T-helper 2 cell (primary cell): ENCODE results near the gene HNRNPA0.
A peak's percentile ranks its signal among the peaks of the same experiment; 100 is the strongest.

ENCODE experiments used
- DNase-seq, 5 experiments: peaks; one replicate each; pipeline versions ENCODE4 v3.0.0 to v3.0.0-alpha.2; 2012 to 2022

HNRNPA0 gene

GRCh38 chr5:137716337-137716736 is 37.8 kb downstream of the HNRNPA0 start:
- no peak for DNase-seq

- DNase-seq, result no peak
These were observed 38.7 kb downstream of the HNRNPA0 start for GRCh38 chr5:137715456-137715855.

- DNase-seq, result no peak
These were observed 39.2 kb downstream of the HNRNPA0 start for GRCh38 chr5:137714946-137715345.

GRCh38 chr5:137714494-137714893 is 39.7 kb downstream of the HNRNPA0 start:
- DNase-seq, result no peak

- DNase-seq, result no peak
These were observed 42.0 kb downstream of the HNRNPA0 start for GRCh38 chr5:137712139-137712667.

GRCh38 chr5:137710086-137710485 is 44.1 kb downstream of the HNRNPA0 start:
- no peak for DNase-seq

GRCh38 chr5:137708796-137709559 is 45.2 kb downstream of the HNRNPA0 start:
- no peak for DNase-seq

GRCh38 chr5:137708062-137708461 is 46.1 kb downstream of the HNRNPA0 start:
- DNase-seq, result no peak

- no peak for DNase-seq
These were observed 47.3 kb downstream of the HNRNPA0 start for GRCh38 chr5:137706841-137707240.

GRCh38 chr5:137705106-137705505 is 49.1 kb downstream of the HNRNPA0 start:
- DNase-seq, result no peak

GRCh38 chr5:137703565-137703964 is 50.6 kb downstream of the HNRNPA0 start:
- no peak for DNase-seq

GRCh38 chr5:137700282-137700680 is 53.9 kb downstream of the HNRNPA0 start:
- no peak for DNase-seq

GRCh38 chr5:137699336-137700281 is 54.6 kb downstream of the HNRNPA0 start:
- DNase-seq, result no peak

- peak in 2 of 5 experiments; percentile 20 to 62 for DNase-seq
These were observed 57.7 kb downstream of the HNRNPA0 start for GRCh38 chr5:137696481-137696880.

- DNase-seq, result peak in 3 of 5 experiments; percentile 3 to 69 (median 7)
These were observed 58.3 kb downstream of the HNRNPA0 start for GRCh38 chr5:137695651-137696428.
